GM23338 (cell line): ENCODE results near the gene QKI. TPM values are rescaled to one million over a fixed set of nuclear protein-coding genes. Genes with fewer than 3 reads are reported as not detected.

ENCODE experiments used
- ATAC-seq: fragments of 200-7000 bp; cut with Tn5 transposase; 3 replicates; pipeline ENCODE4 v1.9.1; 2020
- DNase-seq: peaks from one replicate; pipeline ENCODE4 v3.0.0-alpha.2; 2015; ENCODE audit warnings: low spot score
- H2AFZ ChIP-seq: fragments of 200-600 bp; sonication (generic); 2 replicates; pipeline ENCODE4 v1.8.0; 2016; ENCODE audit warnings: antibody characterized with exemption, mild to moderate bottlenecking, moderate library complexity
- H3F3A ChIP-seq: fragments of 200-600 bp; sonication (generic); replicated peaks from 2 replicates; pipeline ENCODE4 v1.8.0; 2017; ENCODE audit warnings: antibody characterized with exemption, mixed run types, low read depth
- H3K27ac ChIP-seq: fragments of 200-600 bp; sonication (generic); 2 replicates; pipeline ENCODE4 v1.6.1; 2016; ENCODE audit warnings: low read depth
- H3K27me3 ChIP-seq: fragments of 200-600 bp; sonication (generic); 2 replicates; pipeline ENCODE4 v1.8.0; 2016; ENCODE audit warnings: mild to moderate bottlenecking, mixed run types, moderate library complexity; ENCODE audit not compliant: insufficient read depth
- H3K36me3 ChIP-seq: fragments of 200-600 bp; sonication (generic); 2 replicates; pipeline ENCODE4 v1.8.0; 2016; ENCODE audit warnings: mild to moderate bottlenecking; ENCODE audit not compliant: insufficient read depth
- H3K4me1 ChIP-seq: fragments of 200-600 bp; sonication (generic); 2 replicates; pipeline ENCODE4 v1.8.0; 2016; ENCODE audit warnings: mild to moderate bottlenecking, moderate library complexity; ENCODE audit not compliant: insufficient read depth
- H3K4me2 ChIP-seq: fragments of 200-600 bp; sonication (generic); 2 replicates; pipeline ENCODE4 v1.7.1; 2017; ENCODE audit warnings: mixed run types
- H3K4me3 ChIP-seq: fragments of 200-600 bp; sonication (generic); 2 replicates; pipeline ENCODE4 v1.6.1; 2016; ENCODE audit warnings: mixed run types
- H3K79me2 ChIP-seq: fragments of 200-600 bp; sonication (generic); replicated peaks from 2 replicates; pipeline ENCODE4 v1.8.0; 2017; ENCODE audit warnings: mild to moderate bottlenecking; ENCODE audit not compliant: insufficient read depth
- H3K9me2 ChIP-seq: fragments of 200-600 bp; sonication (generic); 2 replicates; pipeline ENCODE4 v1.8.0; 2017; ENCODE audit not compliant: insufficient read depth
- H4K20me1 ChIP-seq: fragments of 200-600 bp; sonication (generic); replicated peaks from 2 replicates; pipeline ENCODE4 v1.8.0; 2017; ENCODE audit warnings: mild to moderate bottlenecking; ENCODE audit not compliant: insufficient read depth
- H3K27ac Mint-ChIP-seq: 2 replicates; pipeline ENCODE4 v1.8.0; 2020; ENCODE audit warnings: inconsistent platforms, mild to moderate bottlenecking, moderate library complexity, mixed read lengths
- H3K27me3 Mint-ChIP-seq: 3 replicates; pipeline ENCODE4 v1.8.0; 2022; ENCODE audit warnings: low read depth, mild to moderate bottlenecking, moderate library complexity, mixed read lengths, inconsistent platforms; ENCODE audit not compliant: insufficient read depth, poor library complexity
- H3K36me3 Mint-ChIP-seq: 3 replicates; pipeline ENCODE4 v1.8.0; 2021; ENCODE audit warnings: low read depth, mild to moderate bottlenecking, inconsistent platforms, moderate library complexity, mixed read lengths
- H3K4me1 Mint-ChIP-seq: 3 replicates; pipeline ENCODE4 v1.8.0; 2020; ENCODE audit warnings: mild to moderate bottlenecking, inconsistent platforms, mixed read lengths
- H3K4me3 Mint-ChIP-seq: 3 replicates; pipeline ENCODE4 v1.8.0; 2021; ENCODE audit warnings: moderate library complexity, mild to moderate bottlenecking, inconsistent platforms, mixed read lengths
- H3K9me3 Mint-ChIP-seq: 3 replicates; pipeline ENCODE4 v1.8.0; 2020; ENCODE audit warnings: moderate library complexity, mild to moderate bottlenecking, inconsistent platforms, mixed read lengths
- CREB1 ChIP-seq: fragments of 250-450 bp; sonication (Bioruptor Pico); IDR thresholded peaks from 2 replicates; pipeline ENCODE4 v1.5.0; 2020; ENCODE audit warnings: low read depth, mild to moderate bottlenecking, moderate library complexity
- EZH2 ChIP-seq: fragments of 200-600 bp; sonication (generic); IDR thresholded peaks from one replicate; pipeline ENCODE4 v1.8.0; 2017; ENCODE audit warnings: antibody characterized with exemption, mild to moderate bottlenecking, low read depth; ENCODE audit not compliant: unreplicated experiment
- EZH2phosphoT487 ChIP-seq: fragments of 200-600 bp; sonication (generic); IDR thresholded peaks from one replicate; pipeline ENCODE4 v1.8.1; 2018; ENCODE audit warnings: antibody characterized with exemption; ENCODE audit not compliant: unreplicated experiment
- JUNB ChIP-seq: IDR thresholded peaks from one replicate; pipeline ENCODE4 v1.6.1; 2016; ENCODE audit warnings: antibody characterized with exemption; ENCODE audit not compliant: unreplicated experiment
- NANOG ChIP-seq: IDR thresholded peaks from 2 replicates; pipeline ENCODE4 v1.6.1; 2016; ENCODE audit warnings: antibody characterized with exemption, borderline replicate concordance
- POLR2AphosphoS5 ChIP-seq: IDR thresholded peaks from 2 replicates; pipeline ENCODE4 v1.6.1; 2016; ENCODE audit warnings: antibody characterized with exemption, low read depth
- STAT1 ChIP-seq: IDR thresholded peaks from one replicate; pipeline ENCODE4 v1.6.1; 2016; ENCODE audit warnings: antibody characterized with exemption; ENCODE audit not compliant: unreplicated experiment
- ZNF114 ChIP-seq: fragments of 250-450 bp; sonication (Bioruptor Pico); IDR thresholded peaks from 2 replicates; pipeline ENCODE4 v1.5.0; 2020; ENCODE audit warnings: mild to moderate bottlenecking, moderate library complexity
- ZNF331 ChIP-seq: fragments of 250-450 bp; sonication (Bioruptor Pico); IDR thresholded peaks from 2 replicates; pipeline ENCODE4 v1.5.0; 2020; ENCODE audit warnings: low read depth, mild to moderate bottlenecking, moderate library complexity
- polyA plus RNA-seq: library from polyadenylated mRNA; unstranded; fragments of >200 nt; fragmentation: Nextera tagmentation; extraction: Ambion mirVana; gene quantifications from 2 replicates; pipeline ENCODE4 v1.2.1, GENCODE V29; 2016
- total RNA-seq: library from RNA; depleted of rRNA; stranded (reverse); fragments of >200 nt; shearing (Covaris generic); gene quantifications from 2 replicates; pipeline ENCODE4 v1.2.3, GENCODE V29; 2014
- TF ChIP-seq, protein P1 (sequence below): IDR thresholded peaks from one replicate; pipeline ENCODE4 v1.6.1; 2018; ENCODE audit warnings: antibody characterized with exemption; ENCODE audit not compliant: unreplicated experiment
- TF ChIP-seq, protein P2 (sequence below): IDR thresholded peaks from 2 replicates; pipeline ENCODE4 v1.6.1; 2016; ENCODE audit warnings: antibody characterized with exemption
- TF ChIP-seq, protein P3 (sequence below), 2 experiments: fragments of 200-600 bp in 1 of 2; sonication (generic) in 1 of 2; conservative IDR thresholded peaks; 2 replicates each; pipeline versions ENCODE4 v1.5.1 to v1.6.1; 2016 to 2017; ENCODE audit warnings: antibody characterized with exemption in 2 of 2, low read depth in 2 of 2, mild to moderate bottlenecking in 2 of 2, moderate library complexity in 1 of 2
- TF ChIP-seq, protein P4 (sequence below): fragments of 250-450 bp; sonication (Bioruptor Pico); IDR thresholded peaks from 2 replicates; pipeline ENCODE4 v1.5.0; 2020; ENCODE audit warnings: mild to moderate bottlenecking, moderate library complexity

Gene QKI
- total and polyA plus RNA-seq, 2 experiments from 2014 or later: 60.8 to 159 TPM

DNA sequence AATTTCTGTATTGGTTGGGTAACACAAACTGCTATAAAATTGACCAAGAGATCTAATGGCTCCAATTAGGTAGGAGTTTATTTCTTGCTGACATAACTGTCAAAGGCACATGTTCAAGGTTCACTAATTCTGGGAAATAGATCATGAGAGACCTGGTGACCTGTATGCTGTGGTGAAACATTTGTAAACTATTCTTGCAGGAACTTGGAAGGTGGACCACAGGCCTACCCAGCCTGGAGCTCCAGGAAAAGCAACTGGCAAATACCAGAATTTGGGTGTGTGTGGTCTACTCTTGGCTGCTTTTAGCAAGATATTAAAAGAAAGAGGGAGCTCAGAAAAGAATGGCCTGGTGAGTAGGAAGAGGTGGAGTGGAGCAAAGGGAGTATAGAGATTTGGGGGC, 184.6 kb downstream of the QKI start:
- Mint-ChIP-seq H3K4me3 (no peak overlapping the region), H3K27me3 (peaks cover 2% of the 10 kb centered on the region), H3K27ac (no peak overlapping the region), H3K4me1 (no peaks in the 10 kb centered on the region), H3K36me3 (no peaks in the 10 kb centered on the region), H3K9me3 (peaks cover 5% of the 10 kb centered on the region; the same call in 2 of the 3 replicates)
- 0 out of 2 replicates have a peak, but pooled peaks cover 7% of the 10 kb centered on the region for H3K9me2 ChIP-seq
- H2AFZ ChIP-seq: no peak overlapping the region
- TF ChIP-seq ZNF331 (CRISPR knock-in tag) (no peak), JUNB (no peak), EZH2 (no peak), POLR2AphosphoS5 (no peak), CREB1 (no peak), ZNF114 (CRISPR knock-in tag) (no peak), NANOG (no peak), EZH2phosphoT487 (no peak), STAT1 (no peak)
- TF ChIP-seq, protein P1, sequence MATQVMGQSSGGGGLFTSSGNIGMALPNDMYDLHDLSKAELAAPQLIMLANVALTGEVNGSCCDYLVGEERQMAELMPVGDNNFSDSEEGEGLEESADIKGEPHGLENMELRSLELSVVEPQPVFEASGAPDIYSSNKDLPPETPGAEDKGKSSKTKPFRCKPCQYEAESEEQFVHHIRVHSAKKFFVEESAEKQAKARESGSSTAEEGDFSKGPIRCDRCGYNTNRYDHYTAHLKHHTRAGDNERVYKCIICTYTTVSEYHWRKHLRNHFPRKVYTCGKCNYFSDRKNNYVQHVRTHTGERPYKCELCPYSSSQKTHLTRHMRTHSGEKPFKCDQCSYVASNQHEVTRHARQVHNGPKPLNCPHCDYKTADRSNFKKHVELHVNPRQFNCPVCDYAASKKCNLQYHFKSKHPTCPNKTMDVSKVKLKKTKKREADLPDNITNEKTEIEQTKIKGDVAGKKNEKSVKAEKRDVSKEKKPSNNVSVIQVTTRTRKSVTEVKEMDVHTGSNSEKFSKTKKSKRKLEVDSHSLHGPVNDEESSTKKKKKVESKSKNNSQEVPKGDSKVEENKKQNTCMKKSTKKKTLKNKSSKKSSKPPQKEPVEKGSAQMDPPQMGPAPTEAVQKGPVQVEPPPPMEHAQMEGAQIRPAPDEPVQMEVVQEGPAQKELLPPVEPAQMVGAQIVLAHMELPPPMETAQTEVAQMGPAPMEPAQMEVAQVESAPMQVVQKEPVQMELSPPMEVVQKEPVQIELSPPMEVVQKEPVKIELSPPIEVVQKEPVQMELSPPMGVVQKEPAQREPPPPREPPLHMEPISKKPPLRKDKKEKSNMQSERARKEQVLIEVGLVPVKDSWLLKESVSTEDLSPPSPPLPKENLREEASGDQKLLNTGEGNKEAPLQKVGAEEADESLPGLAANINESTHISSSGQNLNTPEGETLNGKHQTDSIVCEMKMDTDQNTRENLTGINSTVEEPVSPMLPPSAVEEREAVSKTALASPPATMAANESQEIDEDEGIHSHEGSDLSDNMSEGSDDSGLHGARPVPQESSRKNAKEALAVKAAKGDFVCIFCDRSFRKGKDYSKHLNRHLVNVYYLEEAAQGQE: no peak
- TF ChIP-seq, protein P2, sequence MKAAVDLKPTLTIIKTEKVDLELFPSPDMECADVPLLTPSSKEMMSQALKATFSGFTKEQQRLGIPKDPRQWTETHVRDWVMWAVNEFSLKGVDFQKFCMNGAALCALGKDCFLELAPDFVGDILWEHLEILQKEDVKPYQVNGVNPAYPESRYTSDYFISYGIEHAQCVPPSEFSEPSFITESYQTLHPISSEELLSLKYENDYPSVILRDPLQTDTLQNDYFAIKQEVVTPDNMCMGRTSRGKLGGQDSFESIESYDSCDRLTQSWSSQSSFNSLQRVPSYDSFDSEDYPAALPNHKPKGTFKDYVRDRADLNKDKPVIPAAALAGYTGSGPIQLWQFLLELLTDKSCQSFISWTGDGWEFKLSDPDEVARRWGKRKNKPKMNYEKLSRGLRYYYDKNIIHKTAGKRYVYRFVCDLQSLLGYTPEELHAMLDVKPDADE: no peak
- TF ChIP-seq, protein P3, sequence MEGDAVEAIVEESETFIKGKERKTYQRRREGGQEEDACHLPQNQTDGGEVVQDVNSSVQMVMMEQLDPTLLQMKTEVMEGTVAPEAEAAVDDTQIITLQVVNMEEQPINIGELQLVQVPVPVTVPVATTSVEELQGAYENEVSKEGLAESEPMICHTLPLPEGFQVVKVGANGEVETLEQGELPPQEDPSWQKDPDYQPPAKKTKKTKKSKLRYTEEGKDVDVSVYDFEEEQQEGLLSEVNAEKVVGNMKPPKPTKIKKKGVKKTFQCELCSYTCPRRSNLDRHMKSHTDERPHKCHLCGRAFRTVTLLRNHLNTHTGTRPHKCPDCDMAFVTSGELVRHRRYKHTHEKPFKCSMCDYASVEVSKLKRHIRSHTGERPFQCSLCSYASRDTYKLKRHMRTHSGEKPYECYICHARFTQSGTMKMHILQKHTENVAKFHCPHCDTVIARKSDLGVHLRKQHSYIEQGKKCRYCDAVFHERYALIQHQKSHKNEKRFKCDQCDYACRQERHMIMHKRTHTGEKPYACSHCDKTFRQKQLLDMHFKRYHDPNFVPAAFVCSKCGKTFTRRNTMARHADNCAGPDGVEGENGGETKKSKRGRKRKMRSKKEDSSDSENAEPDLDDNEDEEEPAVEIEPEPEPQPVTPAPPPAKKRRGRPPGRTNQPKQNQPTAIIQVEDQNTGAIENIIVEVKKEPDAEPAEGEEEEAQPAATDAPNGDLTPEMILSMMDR (conservative IDR thresholded peaks at IDR 0.05; ENCODE audit: low read depth in 2 of 2): no peak
- TF ChIP-seq, protein P4, sequence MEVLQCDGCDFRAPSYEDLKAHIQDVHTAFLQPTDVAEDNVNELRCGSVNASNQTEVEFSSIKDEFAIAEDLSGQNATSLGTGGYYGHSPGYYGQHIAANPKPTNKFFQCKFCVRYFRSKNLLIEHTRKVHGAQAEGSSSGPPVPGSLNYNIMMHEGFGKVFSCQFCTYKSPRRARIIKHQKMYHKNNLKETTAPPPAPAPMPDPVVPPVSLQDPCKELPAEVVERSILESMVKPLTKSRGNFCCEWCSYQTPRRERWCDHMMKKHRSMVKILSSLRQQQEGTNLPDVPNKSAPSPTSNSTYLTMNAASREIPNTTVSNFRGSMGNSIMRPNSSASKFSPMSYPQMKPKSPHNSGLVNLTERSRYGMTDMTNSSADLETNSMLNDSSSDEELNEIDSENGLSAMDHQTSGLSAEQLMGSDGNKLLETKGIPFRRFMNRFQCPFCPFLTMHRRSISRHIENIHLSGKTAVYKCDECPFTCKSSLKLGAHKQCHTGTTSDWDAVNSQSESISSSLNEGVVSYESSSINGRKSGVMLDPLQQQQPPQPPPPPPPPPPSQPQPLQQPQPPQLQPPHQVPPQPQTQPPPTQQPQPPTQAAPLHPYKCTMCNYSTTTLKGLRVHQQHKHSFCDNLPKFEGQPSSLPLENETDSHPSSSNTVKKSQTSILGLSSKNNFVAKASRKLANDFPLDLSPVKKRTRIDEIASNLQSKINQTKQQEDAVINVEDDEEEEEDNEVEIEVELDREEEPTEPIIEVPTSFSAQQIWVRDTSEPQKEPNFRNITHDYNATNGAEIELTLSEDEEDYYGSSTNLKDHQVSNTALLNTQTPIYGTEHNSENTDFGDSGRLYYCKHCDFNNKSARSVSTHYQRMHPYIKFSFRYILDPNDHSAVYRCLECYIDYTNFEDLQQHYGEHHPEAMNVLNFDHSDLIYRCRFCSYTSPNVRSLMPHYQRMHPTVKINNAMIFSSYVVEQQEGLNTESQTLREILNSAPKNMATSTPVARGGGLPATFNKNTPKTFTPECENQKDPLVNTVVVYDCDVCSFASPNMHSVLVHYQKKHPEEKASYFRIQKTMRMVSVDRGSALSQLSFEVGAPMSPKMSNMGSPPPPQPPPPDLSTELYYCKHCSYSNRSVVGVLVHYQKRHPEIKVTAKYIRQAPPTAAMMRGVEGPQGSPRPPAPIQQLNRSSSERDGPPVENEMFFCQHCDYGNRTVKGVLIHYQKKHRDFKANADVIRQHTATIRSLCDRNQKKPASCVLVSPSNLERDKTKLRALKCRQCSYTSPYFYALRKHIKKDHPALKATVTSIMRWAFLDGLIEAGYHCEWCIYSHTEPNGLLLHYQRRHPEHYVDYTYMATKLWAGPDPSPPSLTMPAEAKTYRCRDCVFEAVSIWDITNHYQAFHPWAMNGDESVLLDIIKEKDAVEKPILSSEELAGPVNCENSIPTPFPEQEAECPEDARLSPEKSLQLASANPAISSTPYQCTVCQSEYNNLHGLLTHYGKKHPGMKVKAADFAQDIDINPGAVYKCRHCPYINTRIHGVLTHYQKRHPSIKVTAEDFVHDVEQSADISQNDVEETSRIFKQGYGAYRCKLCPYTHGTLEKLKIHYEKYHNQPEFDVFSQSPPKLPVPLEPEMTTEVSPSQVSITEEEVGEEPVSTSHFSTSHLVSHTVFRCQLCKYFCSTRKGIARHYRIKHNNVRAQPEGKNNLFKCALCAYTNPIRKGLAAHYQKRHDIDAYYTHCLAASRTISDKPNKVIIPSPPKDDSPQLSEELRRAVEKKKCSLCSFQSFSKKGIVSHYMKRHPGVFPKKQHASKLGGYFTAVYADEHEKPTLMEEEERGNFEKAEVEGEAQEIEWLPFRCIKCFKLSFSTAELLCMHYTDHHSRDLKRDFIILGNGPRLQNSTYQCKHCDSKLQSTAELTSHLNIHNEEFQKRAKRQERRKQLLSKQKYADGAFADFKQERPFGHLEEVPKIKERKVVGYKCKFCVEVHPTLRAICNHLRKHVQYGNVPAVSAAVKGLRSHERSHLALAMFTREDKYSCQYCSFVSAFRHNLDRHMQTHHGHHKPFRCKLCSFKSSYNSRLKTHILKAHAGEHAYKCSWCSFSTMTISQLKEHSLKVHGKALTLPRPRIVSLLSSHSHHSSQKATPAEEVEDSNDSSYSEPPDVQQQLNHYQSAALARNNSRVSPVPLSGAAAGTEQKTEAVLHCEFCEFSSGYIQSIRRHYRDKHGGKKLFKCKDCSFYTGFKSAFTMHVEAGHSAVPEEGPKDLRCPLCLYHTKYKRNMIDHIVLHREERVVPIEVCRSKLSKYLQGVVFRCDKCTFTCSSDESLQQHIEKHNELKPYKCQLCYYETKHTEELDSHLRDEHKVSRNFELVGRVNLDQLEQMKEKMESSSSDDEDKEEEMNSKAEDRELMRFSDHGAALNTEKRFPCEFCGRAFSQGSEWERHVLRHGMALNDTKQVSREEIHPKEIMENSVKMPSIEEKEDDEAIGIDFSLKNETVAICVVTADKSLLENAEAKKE: no peak
- H4K20me1 ChIP-seq: no peaks in the 10 kb centered on the region
- ATAC-seq (no peak), DNase-seq (no peak)
- H3F3A ChIP-seq: no peaks in the 10 kb centered on the region
- H3K27ac ChIP-seq: no peak overlapping the region
- H3K36me3 ChIP-seq: no peaks in the 10 kb centered on the region
- H3K4me2 ChIP-seq: no peak overlapping the region
- no peaks in the 10 kb centered on the region for H3K4me1 ChIP-seq
- no peak overlapping the region for H3K4me3 ChIP-seq
- H3K79me2 ChIP-seq: no peaks in the 10 kb centered on the region
- H3K27me3 ChIP-seq: no peaks in the 10 kb centered on the region
